WERI-Rb-1 (cell line): Measurements from ENCODE around the gene TTC31.

Experiments
- DNase-seq: peaks from one replicate; pipeline ENCODE4 v3.0.0-alpha.2; 2020
- H3K27ac ChIP-seq: fragments of 250-450 bp; sonication (Bioruptor Pico); 2 replicates; pipeline ENCODE4 v1.5.1; 2020; ENCODE audit warnings: mild to moderate bottlenecking, moderate library complexity
- H3K27me3 ChIP-seq: fragments of 250-450 bp; sonication (Bioruptor Pico); 2 replicates; pipeline ENCODE4 v1.5.1; 2021; ENCODE audit warnings: mild to moderate bottlenecking, low read depth, moderate library complexity; ENCODE audit not compliant: insufficient read depth, severe bottlenecking
- H3K36me3 ChIP-seq: fragments of 250-450 bp; sonication (Bioruptor Pico); 2 replicates; pipeline ENCODE4 v1.5.1; 2020; ENCODE audit warnings: mild to moderate bottlenecking, moderate library complexity
- H3K4me3 ChIP-seq: 2 replicates; pipeline ENCODE4 v1.5.1; 2011; ENCODE audit warnings: low read depth, mild to moderate bottlenecking, control low read depth, low read length
- H3K9me3 ChIP-seq: fragments of 250-450 bp; sonication (Bioruptor Pico); 2 replicates; pipeline ENCODE4 v1.5.1; 2021; ENCODE audit warnings: mild to moderate bottlenecking, moderate library complexity; ENCODE audit not compliant: severe bottlenecking
- TF ChIP-seq, protein P1 (sequence below): IDR thresholded peaks from 2 replicates; pipeline ENCODE4 v1.5.1; 2011; ENCODE audit warnings: low read depth, mild to moderate bottlenecking, control low read depth, inconsistent platforms, low read length

TTC31 gene

DNA sequence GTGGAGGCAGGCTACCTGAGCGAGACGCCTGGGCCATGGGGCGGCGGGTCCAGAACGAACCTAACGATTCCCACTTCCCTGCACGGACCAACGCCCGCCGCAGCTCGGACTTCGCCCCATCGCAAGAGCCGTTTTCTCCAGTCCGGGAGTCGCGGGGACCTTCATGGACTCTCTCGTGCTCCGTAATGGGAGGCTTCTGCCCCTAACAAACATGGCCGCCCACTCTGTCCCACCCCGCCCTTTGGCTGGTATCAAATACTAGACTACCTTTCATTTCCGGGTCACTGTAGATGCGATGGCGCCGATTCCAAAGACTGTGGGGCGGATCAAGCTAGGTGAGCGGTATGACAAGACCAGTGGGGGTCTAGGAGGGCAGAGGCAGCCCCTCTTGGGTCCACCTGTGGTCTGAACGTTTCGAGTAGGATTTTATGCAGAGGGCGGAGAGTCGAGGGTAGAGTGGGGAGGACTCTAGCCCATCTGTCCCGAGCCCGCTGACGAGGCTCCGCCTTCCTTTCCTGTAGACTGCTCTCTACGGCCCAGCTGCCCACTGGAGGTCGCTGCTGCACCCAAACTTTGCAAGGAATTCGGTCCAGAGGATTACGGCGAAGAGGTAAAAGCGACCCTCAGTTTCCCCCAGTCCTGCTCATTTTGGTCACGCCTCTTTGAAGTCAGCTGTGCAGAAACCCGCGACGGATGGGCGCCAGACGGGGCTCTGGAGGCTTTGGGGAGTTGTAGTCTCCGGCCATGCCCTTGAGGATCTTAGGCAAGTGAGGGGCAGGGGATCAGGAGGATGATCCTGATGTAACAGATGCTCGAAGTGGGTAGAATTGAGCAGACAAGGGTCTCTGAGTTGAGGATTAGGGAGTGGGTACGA lies at the start of gene TTC31, which contains the start of gene CCDC142:
TTC31 (plus strand) TSS at position 281 of the 874 bp plus-strand sequence; CDS start at position 296, 15 bp downstream.
CCDC142 (minus strand) TSS at position 198 of the 874 bp plus-strand sequence; CDS start at position 37, 161 bp downstream.
- Histone ChIP-seq H3K27me3 (no peaks in the 10 kb centered on the region), H3K4me3 (peak within 1 kb of the TSS; percentile 83), H3K9me3 (no peaks in the 10 kb centered on the region), H3K27ac (peak within 1 kb of the TSS; percentile 97), H3K36me3 (peaks cover 38% of the 10 kb centered on the region)
- TF ChIP-seq, protein P1, sequence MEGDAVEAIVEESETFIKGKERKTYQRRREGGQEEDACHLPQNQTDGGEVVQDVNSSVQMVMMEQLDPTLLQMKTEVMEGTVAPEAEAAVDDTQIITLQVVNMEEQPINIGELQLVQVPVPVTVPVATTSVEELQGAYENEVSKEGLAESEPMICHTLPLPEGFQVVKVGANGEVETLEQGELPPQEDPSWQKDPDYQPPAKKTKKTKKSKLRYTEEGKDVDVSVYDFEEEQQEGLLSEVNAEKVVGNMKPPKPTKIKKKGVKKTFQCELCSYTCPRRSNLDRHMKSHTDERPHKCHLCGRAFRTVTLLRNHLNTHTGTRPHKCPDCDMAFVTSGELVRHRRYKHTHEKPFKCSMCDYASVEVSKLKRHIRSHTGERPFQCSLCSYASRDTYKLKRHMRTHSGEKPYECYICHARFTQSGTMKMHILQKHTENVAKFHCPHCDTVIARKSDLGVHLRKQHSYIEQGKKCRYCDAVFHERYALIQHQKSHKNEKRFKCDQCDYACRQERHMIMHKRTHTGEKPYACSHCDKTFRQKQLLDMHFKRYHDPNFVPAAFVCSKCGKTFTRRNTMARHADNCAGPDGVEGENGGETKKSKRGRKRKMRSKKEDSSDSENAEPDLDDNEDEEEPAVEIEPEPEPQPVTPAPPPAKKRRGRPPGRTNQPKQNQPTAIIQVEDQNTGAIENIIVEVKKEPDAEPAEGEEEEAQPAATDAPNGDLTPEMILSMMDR, result peak; percentile 96
- peak; percentile 99 for DNase-seq

DNA sequence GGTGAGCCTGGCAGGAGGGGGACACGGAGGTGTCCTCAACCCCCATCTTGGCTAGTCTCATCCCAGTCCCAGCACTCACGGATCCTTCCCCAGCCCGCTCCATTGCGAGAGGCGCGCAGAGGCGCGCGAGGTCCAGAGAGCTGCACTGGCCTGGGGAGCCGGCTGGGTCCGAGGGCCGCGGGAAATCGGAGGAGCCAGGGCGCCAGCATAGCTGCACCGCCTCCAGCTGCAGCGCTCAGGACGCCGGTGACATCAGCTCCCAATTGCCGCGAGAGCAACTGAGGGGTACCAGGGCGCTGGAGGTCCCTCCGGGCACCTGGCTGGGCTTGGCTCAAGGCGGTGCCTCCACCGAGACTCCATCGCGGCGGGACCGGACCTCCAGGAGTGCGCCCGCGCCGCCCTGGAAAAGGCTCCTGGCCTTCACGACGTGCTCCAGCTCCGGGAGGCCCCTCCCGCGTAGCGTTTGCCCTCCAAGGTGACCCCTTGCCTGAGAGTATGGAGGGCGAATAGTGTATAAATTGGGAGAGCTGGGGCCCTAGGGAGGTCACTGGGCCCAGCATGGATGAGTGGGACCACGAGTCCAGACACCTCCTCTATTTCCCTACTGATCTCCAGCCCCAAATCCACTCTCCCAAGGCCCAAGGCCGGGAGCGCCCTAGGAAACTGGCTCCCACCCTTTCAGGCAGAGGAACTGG lies 46.6 kb upstream of the TTC31 start:
- H3K27me3 ChIP-seq, result no peaks in the 10 kb centered on the region

DNA sequence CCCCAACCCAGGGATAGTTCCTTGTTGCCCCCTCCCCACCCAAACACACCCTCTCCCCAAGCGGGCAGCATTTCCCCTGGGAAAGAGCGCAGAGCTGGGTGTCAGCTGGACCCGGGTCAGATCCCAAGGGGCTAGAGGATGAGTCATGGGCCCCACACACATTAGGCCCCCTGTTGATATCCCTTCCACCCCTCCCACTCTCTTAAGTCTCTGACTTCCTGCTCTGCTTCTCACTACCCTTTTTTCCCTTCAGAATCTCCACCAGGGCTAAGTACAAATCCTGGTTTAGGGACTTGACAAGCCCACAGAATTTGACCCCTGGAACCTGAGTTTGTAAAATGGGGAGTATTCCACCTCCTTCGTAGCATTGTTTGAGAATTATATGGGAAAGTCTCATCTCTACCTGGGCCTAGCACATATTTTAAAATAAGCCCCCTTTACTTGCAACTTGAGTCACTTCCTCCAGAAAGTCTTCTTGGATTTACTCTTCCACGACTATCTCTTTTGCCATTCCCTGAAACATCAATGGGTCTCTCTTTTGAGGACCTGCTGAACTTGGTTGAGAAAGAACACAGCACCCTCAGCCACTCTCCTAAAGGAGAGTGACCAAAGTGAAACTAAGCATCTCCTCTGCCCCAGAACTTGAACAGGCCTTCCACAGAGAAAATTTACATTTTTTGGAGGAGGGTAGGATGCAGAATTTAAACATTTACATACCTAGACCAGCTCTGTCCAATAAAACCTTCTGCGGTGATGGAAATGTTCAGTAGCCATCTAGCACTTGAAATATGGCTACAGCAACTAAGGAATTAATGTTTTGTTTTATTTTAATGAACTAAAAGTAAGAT lies 45.8 kb upstream of the TTC31 start:
- DNase-seq, result no peak
- Histone ChIP-seq H3K27ac (no peak overlapping the region), H3K9me3 (no peaks in the 10 kb centered on the region), H3K36me3 (no peaks in the 10 kb centered on the region; the same call in none of the 2 replicates), H3K27me3 (no peaks in the 10 kb centered on the region), H3K4me3 (no peak overlapping the region)
- TF ChIP-seq, protein P1, result no peak

More for the DNA sequence above, 46.6 kb upstream of the TTC31 start:
- TF ChIP-seq, protein P1, result no peak
- Histone ChIP-seq H3K36me3 (no peaks in the 10 kb centered on the region; the same call in none of the 2 replicates), H3K27ac (no peak overlapping the region), H3K4me3 (no peak overlapping the region), H3K9me3 (no peaks in the 10 kb centered on the region)
- no peak for DNase-seq

DNA sequence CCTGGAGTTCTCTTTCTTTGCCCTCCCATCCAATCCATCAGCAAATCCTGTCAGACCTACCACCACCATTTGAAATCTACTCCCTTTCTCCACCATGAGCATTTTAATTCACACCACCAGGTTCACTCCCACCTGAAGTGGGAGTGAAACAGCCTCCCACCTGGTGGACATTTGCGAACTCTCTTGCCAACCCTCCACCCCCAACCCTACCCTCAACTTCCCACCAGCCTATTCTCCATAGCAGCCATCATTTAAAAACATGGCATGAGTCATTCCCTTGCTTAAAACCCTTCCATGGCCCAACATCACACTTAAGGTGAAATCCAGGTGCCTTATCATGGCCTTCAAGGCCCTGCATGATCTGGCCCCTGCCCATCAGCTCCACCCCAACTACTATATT lies 44.6 kb upstream of the TTC31 start:
- no peak overlapping the region for H3K4me3 ChIP-seq
- H3K27ac ChIP-seq, result no peak overlapping the region

DNA sequence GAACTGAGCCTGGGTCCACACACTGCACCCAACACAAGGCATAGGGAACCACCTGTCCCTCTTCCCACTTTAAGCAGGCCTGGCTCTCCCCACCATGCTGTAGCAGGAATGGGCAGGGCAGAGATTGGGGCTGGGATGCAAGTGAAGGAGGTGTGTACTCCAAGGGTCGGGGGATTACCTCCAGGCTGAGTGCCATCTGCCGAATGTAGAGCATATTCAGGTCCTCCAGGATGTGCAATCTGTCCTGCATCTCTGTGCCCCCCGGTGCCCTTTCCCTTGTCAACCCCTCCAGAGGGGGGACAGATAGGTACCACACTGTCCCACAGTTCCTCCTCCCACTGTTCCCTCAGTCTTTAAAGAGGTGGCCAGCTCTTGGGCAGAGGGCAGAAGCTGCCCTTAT lies 43.5 kb upstream of the TTC31 start:
- peak overlapping the region; percentile 90 for H3K27ac ChIP-seq
- TF ChIP-seq, protein P1, result no peak
- DNase-seq, result peak; percentile 84
- H3K27me3 ChIP-seq, result no peaks in the 10 kb centered on the region
- peak overlapping the region; percentile 69 for H3K4me3 ChIP-seq
- H3K36me3 ChIP-seq, result no peaks in the 10 kb centered on the region; the same call in 1 of the 2 replicates
- H3K9me3 ChIP-seq, result no peaks in the 10 kb centered on the region

More for the DNA sequence above, 44.6 kb upstream of the TTC31 start:
- TF ChIP-seq, protein P1, result no peak
- Histone ChIP-seq H3K27me3 (no peaks in the 10 kb centered on the region), H3K36me3 (no peaks in the 10 kb centered on the region; the same call in 1 of the 2 replicates), H3K9me3 (no peaks in the 10 kb centered on the region)
- no peak for DNase-seq
